Neuronal stem cell (in vitro differentiated cells): Measurements from ENCODE around the gene ENTR1.

ENCODE experiments used
- DNase-seq: peaks from one replicate; pipeline ENCODE4 v3.0.0-alpha.2; 2013; ENCODE audit warnings: low spot score
- H2AFZ ChIP-seq: one replicate; pipeline ENCODE4 v1.6.1; 2013; ENCODE audit warnings: mild to moderate bottlenecking, low read length, inconsistent platforms
- H2AK5ac ChIP-seq: 2 replicates; pipeline ENCODE4 v1.6.1; 2013; ENCODE audit warnings: low read depth, mild to moderate bottlenecking, inconsistent platforms, low read length, moderate library complexity, mixed read lengths
- H2BK120ac ChIP-seq: 2 replicates; pipeline ENCODE4 v1.6.1; 2013; ENCODE audit warnings: low read depth, mild to moderate bottlenecking, inconsistent platforms, low read length, moderate library complexity, mixed read lengths
- H2BK12ac ChIP-seq: one replicate; pipeline ENCODE4 v1.6.1; 2013; ENCODE audit warnings: low read length, inconsistent platforms
- H2BK15ac ChIP-seq: 2 replicates; pipeline ENCODE4 v1.6.1; 2013; ENCODE audit warnings: mild to moderate bottlenecking, low read length, inconsistent platforms, mixed read lengths
- H2BK5ac ChIP-seq: one replicate; pipeline ENCODE4 v1.6.1; 2013; ENCODE audit warnings: inconsistent platforms, mild to moderate bottlenecking, low read length, moderate library complexity
- H3K14ac ChIP-seq: one replicate; pipeline ENCODE4 v1.6.1; 2013; ENCODE audit warnings: low read length, inconsistent platforms
- H3K18ac ChIP-seq: 2 replicates; pipeline ENCODE4 v1.6.1; 2013; ENCODE audit warnings: low read length, inconsistent platforms
- H3K23ac ChIP-seq: 2 replicates; pipeline ENCODE4 v1.6.1; 2013; ENCODE audit warnings: low read depth, mild to moderate bottlenecking, mixed read lengths, low read length, inconsistent platforms; ENCODE audit not compliant: poor library complexity
- H3K27ac ChIP-seq: replicated peaks from 3 replicates; pipeline ENCODE4 v1.5.1; 2013; ENCODE audit warnings: low read length, inconsistent platforms
- H3K27me3 ChIP-seq, 3 experiments: 2 replicates each; pipeline ENCODE4 v1.6.1; 2013; ENCODE audit warnings: low read length in 3 of 3, mild to moderate bottlenecking in 2 of 3, inconsistent platforms in 1 of 3, low read depth in 1 of 3, mixed read lengths in 1 of 3, moderate library complexity in 1 of 3; ENCODE audit not compliant: control insufficient read depth in 3 of 3, insufficient read depth in 3 of 3
- H3K36me3 ChIP-seq, 2 donors: replicated peaks in 1 of 2; 2 replicates each; pipeline ENCODE4 v1.6.1; 2013; ENCODE audit warnings: low read length in 2 of 2; ENCODE audit not compliant: control insufficient read depth in 2 of 2, insufficient read depth in 2 of 2
- H3K4ac ChIP-seq: 2 replicates; pipeline ENCODE4 v1.6.1; 2013; ENCODE audit warnings: inconsistent platforms, mild to moderate bottlenecking, low read length, moderate library complexity
- H3K4me1 ChIP-seq, 2 donors: 1 replicate in 1 of 2; 2 replicates in 1 of 2; pipeline ENCODE4 v1.6.1; 2013; ENCODE audit warnings: low read length in 2 of 2, low read depth in 1 of 2; ENCODE audit not compliant: control insufficient read depth in 2 of 2, insufficient read depth in 1 of 2
- H3K4me2 ChIP-seq: one replicate; pipeline ENCODE4 v1.6.1; 2013; ENCODE audit warnings: mild to moderate bottlenecking, low read length, inconsistent platforms; ENCODE audit not compliant: insufficient read depth, poor library complexity, severe bottlenecking
- H3K4me3 ChIP-seq, 2 donors: 2 replicates each; pipeline ENCODE4 v1.5.1; 2013; ENCODE audit warnings: low read length in 2 of 2, mild to moderate bottlenecking in 2 of 2, inconsistent platforms in 1 of 2, moderate library complexity in 1 of 2
- H3K79me1 ChIP-seq: one replicate; pipeline ENCODE4 v1.6.1; 2013; ENCODE audit warnings: low read depth, mild to moderate bottlenecking, inconsistent platforms, low read length, moderate library complexity
- H3K9ac ChIP-seq: one replicate; pipeline ENCODE4 v1.6.1; 2013; ENCODE audit warnings: mild to moderate bottlenecking, low read depth, low read length, inconsistent platforms; ENCODE audit not compliant: poor library complexity
- H3K9me3 ChIP-seq, 2 donors: replicated peaks in 1 of 2; 2 replicates each; pipeline versions ENCODE3 to v1.6.1; 2013; ENCODE audit warnings: low read length in 2 of 2, mild to moderate bottlenecking in 2 of 2, inconsistent platforms in 1 of 2, low read depth in 1 of 2, mixed read lengths in 1 of 2, moderate library complexity in 1 of 2; ENCODE audit not compliant: control insufficient read depth in 2 of 2, insufficient read depth in 1 of 2
- H4K8ac ChIP-seq: one replicate; pipeline ENCODE4 v1.6.1; 2013; ENCODE audit warnings: low read depth, mild to moderate bottlenecking, inconsistent platforms, low read length, moderate library complexity
- H4K91ac ChIP-seq: one replicate; pipeline ENCODE4 v1.6.1; 2013; ENCODE audit warnings: low read length, low read depth, mild to moderate bottlenecking, inconsistent platforms; ENCODE audit not compliant: poor library complexity
- WGBS, 2 donors: extraction: QIAGEN DNeasy Blood & Tissue Kit; methylation state at CpG; one replicate each; pipeline ENCODE4 v1.1.7; 2013; ENCODE audit warnings: missing lambda C conversion rate in 2 of 2, mixed read lengths in 1 of 2; ENCODE audit not compliant: insufficient read length in 2 of 2, insufficient replicate concordance in 1 of 2; ENCODE audit errors: extremely low coverage in 2 of 2; 5-methylcytosine and 5-hydroxymethylcytosine counted together

ENTR1 gene

DNA sequence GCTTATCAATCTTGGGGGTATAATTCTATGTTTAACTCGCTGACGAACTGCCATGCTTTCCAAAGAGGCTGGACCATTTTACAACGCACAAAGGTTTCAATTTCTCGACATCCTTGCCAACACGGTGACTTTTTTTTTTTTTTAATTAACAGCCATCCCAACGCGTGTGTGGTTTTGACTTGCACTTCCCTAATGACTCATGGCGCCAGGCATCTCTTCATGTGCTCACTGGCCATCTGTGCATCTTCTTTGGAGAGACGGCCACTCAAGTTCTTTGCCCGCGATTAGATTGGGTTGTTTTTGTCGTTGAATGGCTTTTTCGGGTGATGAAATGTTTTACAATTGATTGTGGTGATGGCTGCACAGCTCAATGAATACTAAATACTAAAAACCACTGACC, 24.4 kb downstream of the ENTR1 start:
- H3K14ac ChIP-seq, result no peak overlapping the region
- H3K4me1 ChIP-seq, result no peaks in the 10 kb centered on the region
- no peaks in the 10 kb centered on the region for H3K79me1 ChIP-seq
- no peak overlapping the region for H4K8ac ChIP-seq
- H2BK120ac ChIP-seq, result no peak overlapping the region
- H3K4me3 ChIP-seq, result no peak overlapping the region
- H3K4me2 ChIP-seq, result no peak overlapping the region
- no peak overlapping the region for H2BK5ac ChIP-seq
- H2BK15ac ChIP-seq, result no peak overlapping the region
- H2BK12ac ChIP-seq, result no peak overlapping the region
- no peak overlapping the region for H3K9ac ChIP-seq
- H2AFZ ChIP-seq, result no peak overlapping the region
- H4K91ac ChIP-seq, result no peak overlapping the region
- no CpG with 5 or more reads among the region's 13 CpGs for WGBS, 2 donors
- H3K36me3 ChIP-seq, result peaks cover 63 to 90% of the 10 kb centered on the region in 2 donors
- no peak overlapping the region for H2AK5ac ChIP-seq
- no peak overlapping the region for H3K4ac ChIP-seq
- H3K23ac ChIP-seq, result no peak overlapping the region
- DNase-seq, result no peak
- H3K18ac ChIP-seq, result no peak overlapping the region
- no peak overlapping the region for H3K27ac ChIP-seq
- no peaks in the 10 kb centered on the region for H3K9me3 ChIP-seq
- H3K27me3 ChIP-seq, result no peaks in the 10 kb centered on the region

DNA sequence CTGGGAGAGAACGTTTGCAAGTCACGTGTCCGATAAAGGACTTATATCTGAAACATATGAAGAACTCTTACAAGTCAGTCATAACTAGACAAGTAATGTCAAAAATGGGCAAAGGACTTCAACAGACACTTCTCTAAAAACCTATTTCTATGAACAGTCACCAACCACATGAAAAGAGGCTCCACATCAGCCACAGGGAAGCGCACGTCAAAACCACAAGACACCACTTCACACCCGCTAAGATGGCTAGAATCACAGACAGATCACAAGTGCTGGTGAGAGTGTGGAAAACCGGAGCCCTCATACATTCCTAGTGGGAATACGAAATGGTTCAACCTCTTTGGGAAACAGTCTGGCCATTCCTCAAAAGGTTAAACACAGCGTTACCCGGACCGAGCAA, 25.4 kb downstream of the ENTR1 start:
- H3K4ac ChIP-seq, result no peak overlapping the region
- no peak overlapping the region for H3K4me3 ChIP-seq
- H3K4me2 ChIP-seq, result no peak overlapping the region
- H2BK5ac ChIP-seq, result no peak overlapping the region
- H2BK120ac ChIP-seq, result no peak overlapping the region
- H3K27me3 ChIP-seq, result no peaks in the 10 kb centered on the region
- no peak overlapping the region for H3K18ac ChIP-seq
- no peak overlapping the region for H4K8ac ChIP-seq
- H4K91ac ChIP-seq, result no peak overlapping the region
- DNase-seq, result no peak
- no peak overlapping the region for H3K9ac ChIP-seq
- H2AFZ ChIP-seq, result no peak overlapping the region
- no CpG with 5 or more reads among the region's 11 CpGs for WGBS, 2 donors
- no peak overlapping the region for H2AK5ac ChIP-seq
- no peak overlapping the region for H2BK15ac ChIP-seq
- H3K14ac ChIP-seq, result no peak overlapping the region
- no peak overlapping the region for H2BK12ac ChIP-seq
- no peaks in the 10 kb centered on the region for H3K4me1 ChIP-seq
- H3K9me3 ChIP-seq, result no peaks in the 10 kb centered on the region
- H3K27ac ChIP-seq, result no peak overlapping the region
- peaks cover 65 to 94% of the 10 kb centered on the region in 2 donors for H3K36me3 ChIP-seq
- no peak overlapping the region for H3K23ac ChIP-seq
- no peaks in the 10 kb centered on the region for H3K79me1 ChIP-seq

DNA sequence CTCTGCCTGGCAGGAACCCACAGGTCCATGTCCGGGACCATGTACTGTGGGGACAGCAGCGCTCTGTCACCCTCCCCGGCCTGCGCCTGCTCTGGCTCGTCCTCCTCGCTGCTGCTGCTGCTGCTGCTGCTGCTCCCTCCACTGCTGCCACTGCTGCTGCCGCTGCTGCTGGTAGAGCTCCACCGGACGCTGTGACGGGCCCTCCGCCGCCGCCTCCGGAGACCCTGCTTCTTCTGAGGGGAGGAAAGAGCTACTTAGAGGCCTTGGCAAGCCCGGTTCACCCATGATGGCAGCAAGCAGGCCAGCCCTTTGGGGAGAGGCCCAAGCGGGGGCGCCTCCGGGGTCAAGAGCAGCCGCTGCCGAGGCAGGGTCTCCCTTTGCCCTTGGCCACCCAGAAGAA, 27.0 kb downstream of the ENTR1 start:
- Histone ChIP-seq H3K36me3 (peaks cover 57 to 92% of the 10 kb centered on the region in 2 donors), H3K4ac (no peak overlapping the region), H3K4me3 (no peak overlapping the region), H3K14ac (no peak overlapping the region), H3K27ac (no peak overlapping the region), H3K4me2 (no peak overlapping the region), H2AFZ (no peak overlapping the region), H2BK12ac (no peak overlapping the region), H2AK5ac (no peak overlapping the region), H2BK120ac (no peak overlapping the region), H4K91ac (no peak overlapping the region), H3K4me1 (no peaks in the 10 kb centered on the region), H3K23ac (no peak overlapping the region), H2BK5ac (no peak overlapping the region), H2BK15ac (no peak overlapping the region), H3K79me1 (no peaks in the 10 kb centered on the region), H3K9me3 (no peaks in the 10 kb centered on the region), H3K9ac (no peak overlapping the region), H3K27me3 (no peaks in the 10 kb centered on the region), H4K8ac (peak overlapping the region; percentile 92), H3K18ac (no peak overlapping the region)
- no CpG with 5 or more reads among the region's 20 CpGs for WGBS, 2 donors
- no peak for DNase-seq

DNA sequence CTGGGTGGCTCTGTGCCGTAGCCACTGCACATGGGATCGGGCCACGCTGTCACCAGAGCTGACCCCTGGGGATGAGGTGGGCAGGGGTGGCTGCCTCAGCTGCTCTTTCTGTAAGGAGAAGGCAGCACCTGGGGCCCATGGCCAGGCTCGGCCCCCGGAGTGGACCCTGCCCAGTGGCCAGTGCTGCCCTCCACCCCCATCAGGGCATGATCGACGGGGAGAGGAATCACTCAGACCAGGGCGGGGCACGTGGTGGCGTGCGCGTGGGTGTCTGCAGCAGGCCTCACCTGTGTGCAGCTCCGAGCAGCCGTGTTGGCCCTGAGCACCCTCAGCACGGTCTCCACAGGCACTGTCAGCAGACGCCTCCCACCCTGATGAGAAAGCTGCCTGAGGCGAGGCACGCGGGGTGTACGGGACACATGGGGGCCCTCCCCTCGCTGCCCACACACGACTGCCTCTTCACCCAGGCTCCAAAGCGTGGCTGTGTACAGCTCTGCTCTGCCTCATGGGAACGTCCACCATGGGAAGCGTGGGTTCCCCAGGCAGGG, 28.4 kb downstream of the ENTR1 start:
- WGBS, 2 donors, result no CpG with 5 or more reads among the region's 25 CpGs
- H3K36me3 ChIP-seq, result peaks cover 45 to 90% of the 10 kb centered on the region in 2 donors
- no peak overlapping the region for H2BK15ac ChIP-seq

More for the DNA sequence above, 28.4 kb downstream of the ENTR1 start:
- Histone ChIP-seq H2BK12ac (no peak overlapping the region), H3K9me3 (no peaks in the 10 kb centered on the region), H3K9ac (peak overlapping the region; percentile 3), H3K4me3 (no peak overlapping the region), H3K4me2 (no peak overlapping the region), H3K23ac (peak overlapping the region; percentile 60), H2AK5ac (no peak overlapping the region), H3K27ac (no peak overlapping the region), H3K14ac (no peak overlapping the region), H4K91ac (peak overlapping the region; percentile 1), H2BK120ac (no peak overlapping the region), H2AFZ (no peak overlapping the region), H2BK5ac (peak overlapping the region; percentile 22), H4K8ac (no peak overlapping the region), H3K4me1 (no peaks in the 10 kb centered on the region), H3K79me1 (no peaks in the 10 kb centered on the region), H3K18ac (no peak overlapping the region), H3K4ac (no peak overlapping the region), H3K27me3 (no peaks in the 10 kb centered on the region)
- no peak for DNase-seq
